ENCODE data around the gene CERK.
A peak's percentile ranks its signal among the peaks of the same experiment; 100 is the strongest.
"Not testable (repeated sequence)": the region's sequence is repeated elsewhere in the genome, so short reads cannot be mapped to it uniquely, and the experiment has no call there.

Gene CERK

GRCh38 chr22:46639843-46640242, 98.2 kb downstream of the CERK start:
- no peak for DNase-seq

GRCh38 chr22:46638601-46639431, 99.2 kb downstream of the CERK start:
- peak; percentile 9 for DNase-seq

GRCh38 chr22:46637711-46638600, 100.1 kb downstream of the CERK start:
- no peak for DNase-seq

- DNase-seq = no peak
These were observed 101.6 kb downstream of the CERK start for GRCh38 chr22:46636221-46637002.

- no peak for DNase-seq
These were observed 102.3 kb downstream of the CERK start for GRCh38 chr22:46635756-46636155.

GRCh38 chr22:46634973-46635685, 102.9 kb downstream of the CERK start:
- DNase-seq = not testable (repeated sequence)

All from NCI-H1694 treated with DMSO at 0.1 percent for 48 hours (cell line).